ENCODE data around the gene EFCAB6. TPM values are rescaled to one million over a fixed set of nuclear protein-coding genes. Genes with fewer than 3 reads are reported as not detected.

Gene EFCAB6
- total and polyA plus RNA-seq, 2 of the 4 experiments (the other 2 are of a cell fraction): 0.44 to 1.1 TPM

GRCh38 chr22:43750751-43751150 lies 61.4 kb downstream of the EFCAB6 start:
- Histone ChIP-seq H2BK15ac (ENCODE audit: low read depth, low read length) (no peak overlapping the region), H3K9me3 (ENCODE audit: control insufficient read depth, insufficient read depth, low read length) (no peaks in the 10 kb centered on the region), H2AFZ (replicated peaks; ENCODE audit: low read length, poor library complexity) (no peak overlapping the region), H3K4me3 (ENCODE audit: insufficient read depth, low read depth, low read length) (no peak overlapping the region), H3K4me2 (ENCODE audit: low read depth, low read length) (no peak overlapping the region), H2AK9ac (replicated peaks; ENCODE audit: low read depth, low read length, poor library complexity) (no peak overlapping the region), H3K9me1 (ENCODE audit: insufficient read depth, low read length) (no peaks in the 10 kb centered on the region), H3K27me3 (ENCODE audit: control insufficient read depth, insufficient read depth, low read length) (peaks cover 26% of the 10 kb centered on the region), H4K20me1 (ENCODE audit: insufficient read depth, low read length) (no peaks in the 10 kb centered on the region), H4K8ac (ENCODE audit: low read depth in 2 of 2, low read length in 2 of 2) (no peak overlapping the region), H3K23ac (ENCODE audit: low read depth, low read length) (no peak overlapping the region), H3K36me3 (ENCODE audit: control insufficient read depth, insufficient read depth, low read length) (no peaks in the 10 kb centered on the region), H3K79me1 (ENCODE audit: low read depth in 1 of 2, low read length in 2 of 2) (no peaks in the 10 kb centered on the region), H3K14ac (replicated peaks; ENCODE audit: low read depth, low read length) (no peak overlapping the region), H2AK5ac (ENCODE audit: low read depth, low read length) (no peak overlapping the region), H3K4me1 (ENCODE audit: control insufficient read depth, insufficient read depth, low read length) (peaks cover 2% of the 10 kb centered on the region; the same call in 1 of the 2 replicates), H2BK20ac (ENCODE audit: low read depth, low read length) (no peak overlapping the region), H3K56ac (ENCODE audit: extremely low read depth, insufficient read depth, low read length) (no peak overlapping the region), H4K5ac (ENCODE audit: low read depth, low read length) (no peak overlapping the region), H2BK120ac (ENCODE audit: low read depth, low read length) (no peak overlapping the region), H3K4ac (ENCODE audit: low read depth, low read length) (no peak overlapping the region), H4K91ac (ENCODE audit: insufficient read depth, low read depth, low read length) (no peak overlapping the region), H3K18ac (ENCODE audit: low read depth, low read length) (no peak overlapping the region), H3K9ac (ENCODE audit: low read depth, low read length) (no peak overlapping the region), H2BK5ac (ENCODE audit: low read depth, low read length, poor library complexity, severe bottlenecking) (no peak overlapping the region), H3K27ac (ENCODE audit: insufficient read depth, low read length) (no peak overlapping the region)
- ATAC-seq (ENCODE audit: low read depth) (no peak), DNase-seq (no peak)
- TF ChIP-seq CHD1 (IDR thresholded peaks at IDR 0.05; ENCODE audit: low read depth, low read length) (no peak), CEBPB (IDR thresholded peaks at IDR 0.05; ENCODE audit: low read depth, low read length) (no peak), BHLHE40 (IDR thresholded peaks at IDR 0.05; ENCODE audit: low read depth, low read length) (no peak), RFX5 (IDR thresholded peaks at IDR 0.05; ENCODE audit: low read depth, low read length) (no peak), SMC3 (IDR thresholded peaks at IDR 0.05; ENCODE audit: low read depth, low read length) (no peak), RCOR1 (IDR thresholded peaks at IDR 0.05; ENCODE audit: insufficient replicate concordance, low read length) (no peak), POLR2A (IDR thresholded peaks at IDR 0.05; ENCODE audit: low read depth, low read length) (no peak), USF2 (IDR thresholded peaks at IDR 0.05; ENCODE audit: low read depth, low read length) (no peak), NFE2L2 (IDR thresholded peaks at IDR 0.05; ENCODE audit: low read depth, low read length) (no peak), MAFK (IDR thresholded peaks at IDR 0.05; ENCODE audit: low read depth, low read length) (no peak), CTCF (conservative IDR thresholded peaks at IDR 0.05; ENCODE audit: low read depth, low read length) (no peak), RAD21 (IDR thresholded peaks at IDR 0.05; ENCODE audit: low read length) (no peak), ELK1 (IDR thresholded peaks at IDR 0.05; ENCODE audit: borderline replicate concordance, low read depth, low read length) (no peak), MAZ (IDR thresholded peaks at IDR 0.05; ENCODE audit: borderline replicate concordance, low read depth, low read length) (no peak)
- intact Hi-C loops (cut with micrococcal nuclease): no loop called here
- no CpG with 5 or more reads among the region's 3 CpGs for WGBS, 2 experiments (ENCODE audit: extremely low coverage in 2 of 2, insufficient read length in 1 of 2)
- in situ Hi-C loops (cut with MboI; ENCODE audit: low sequenced_read_pairs): no loop called here
- ChIA-PET POLR2A (ENCODE audit: unreplicated experiment) (no interaction called here), CTCF (interaction anchor here (0.8 kb wide), 2 partner anchors 46 to 52 kb away, joined by 3 read pairs; no protein-coding TSS in a partner anchor)
- BruUV-seq (replicated peaks): no TSS peak
- dilution Hi-C loops (cut with HindIII; ENCODE audit: low sequenced_read_pairs, unreplicated experiment): no loop called here
